NAMALWA (cell line): Measurements from ENCODE around the gene EEF1AKMT1.

Experiments
- DNase-seq: peaks from one replicate; pipeline ENCODE4 v3.0.0-alpha.2; 2015; ENCODE audit warnings: low spot score

EEF1AKMT1 gene, protein sequence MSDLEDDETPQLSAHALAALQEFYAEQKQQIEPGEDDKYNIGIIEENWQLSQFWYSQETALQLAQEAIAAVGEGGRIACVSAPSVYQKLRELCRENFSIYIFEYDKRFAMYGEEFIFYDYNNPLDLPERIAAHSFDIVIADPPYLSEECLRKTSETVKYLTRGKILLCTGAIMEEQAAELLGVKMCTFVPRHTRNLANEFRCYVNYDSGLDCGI

DNA sequence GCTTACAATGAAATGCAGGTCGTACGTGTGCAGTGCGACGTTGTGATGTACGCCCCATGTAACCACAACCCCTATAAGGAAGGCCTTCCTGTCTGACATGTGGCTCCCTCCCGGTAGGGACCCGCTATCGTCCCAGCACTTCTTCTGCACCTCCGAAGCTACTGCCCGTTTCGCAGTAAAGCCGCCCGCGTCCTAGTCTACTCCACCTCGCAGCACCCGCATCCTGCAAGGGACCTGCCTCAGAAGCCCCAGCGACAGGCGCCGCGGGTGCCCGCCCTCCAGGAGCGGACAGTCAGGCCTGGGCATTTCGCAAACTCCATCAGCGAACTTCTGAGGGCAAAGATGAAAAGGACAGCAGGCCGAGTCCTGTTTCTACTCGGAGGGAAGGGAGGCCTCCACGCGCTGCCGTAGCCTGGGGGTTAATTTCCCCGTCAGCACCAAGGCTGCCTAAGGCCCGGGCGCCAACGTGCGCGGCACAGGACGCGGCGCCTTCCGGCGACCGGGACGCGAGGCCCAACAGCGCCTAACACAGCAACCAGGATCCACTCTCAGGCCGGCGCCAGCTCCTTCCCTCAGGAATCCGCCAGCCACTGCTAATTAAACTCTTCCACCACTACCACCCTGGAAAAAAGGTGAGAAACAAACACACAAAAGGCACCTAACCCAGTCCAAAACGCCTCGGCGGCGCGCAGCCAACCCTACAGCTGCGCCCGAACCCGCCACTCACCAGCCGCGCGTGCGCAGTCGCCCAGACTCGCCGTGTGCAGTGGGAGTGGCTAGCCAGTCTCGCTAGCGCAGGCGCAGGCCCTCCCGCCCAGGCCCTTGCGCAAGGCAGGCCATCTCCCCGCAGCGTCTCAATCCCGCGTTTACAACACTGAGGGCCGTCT, at the start of gene EEF1AKMT1:
Gene EEF1AKMT1, minus strand, starts transcription at position 768 of the 887 bp plus-strand sequence. CDS start 16,363 bp downstream, outside the sequence.
- DNase-seq: peak; percentile 95

DNA sequence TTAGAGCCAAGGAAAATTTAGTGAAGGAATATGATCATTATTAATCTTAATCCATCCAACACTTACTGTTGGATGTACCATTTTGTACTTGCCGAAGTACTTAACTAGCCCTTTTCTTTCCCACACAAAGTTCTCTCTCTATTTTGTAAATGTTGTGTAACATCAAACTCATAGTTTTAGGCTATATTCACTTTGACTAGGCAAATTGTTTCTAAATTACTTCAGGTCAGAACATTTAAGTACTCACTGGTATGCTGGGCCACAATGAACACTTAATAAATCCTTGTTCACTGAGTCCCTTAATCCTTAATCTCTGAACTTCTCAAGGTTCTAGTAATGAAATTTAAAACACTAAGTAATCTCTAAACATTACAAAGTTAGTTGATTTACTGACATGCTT, 49.3 kb upstream of the EEF1AKMT1 start:
- DNase-seq: no peak

DNA sequence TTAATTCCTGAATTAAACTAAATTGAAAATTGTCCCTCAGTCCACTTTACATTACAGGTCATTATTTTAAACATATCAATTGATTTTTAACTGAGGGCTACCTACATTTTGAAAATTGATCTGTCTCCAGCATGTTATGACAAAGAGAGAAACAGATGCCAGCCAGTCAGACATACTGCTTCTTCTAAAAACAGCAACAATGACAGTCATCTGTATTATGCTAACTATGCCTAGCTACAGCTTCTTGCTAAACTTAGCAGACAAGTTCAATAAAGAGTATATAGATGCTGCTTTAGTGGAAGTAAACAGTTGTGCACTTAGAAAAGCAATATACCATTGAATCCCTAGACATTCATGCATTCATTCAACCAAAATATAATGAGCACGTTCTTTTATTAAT, 48.6 kb upstream of the EEF1AKMT1 start:
- DNase-seq: no peak

DNA sequence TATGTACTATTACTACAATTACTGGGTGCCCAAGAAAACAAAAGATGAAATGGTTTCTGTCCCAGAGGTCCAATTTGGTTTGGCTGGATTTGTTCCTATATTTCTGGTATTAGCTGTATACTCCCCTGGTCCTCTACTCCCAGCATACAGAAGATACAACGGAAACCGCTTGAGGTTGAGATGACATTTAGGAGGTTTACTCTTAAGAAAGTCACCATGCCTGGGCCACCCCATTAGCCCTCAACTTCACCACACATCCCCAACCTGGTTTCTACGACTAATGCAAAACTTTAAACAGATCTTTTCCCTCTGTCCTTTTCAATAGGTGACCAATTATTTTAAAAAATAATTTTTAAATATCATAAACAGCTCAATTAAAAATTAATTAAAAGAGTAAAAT, 46.0 kb upstream of the EEF1AKMT1 start:
- no peak for DNase-seq

DNA sequence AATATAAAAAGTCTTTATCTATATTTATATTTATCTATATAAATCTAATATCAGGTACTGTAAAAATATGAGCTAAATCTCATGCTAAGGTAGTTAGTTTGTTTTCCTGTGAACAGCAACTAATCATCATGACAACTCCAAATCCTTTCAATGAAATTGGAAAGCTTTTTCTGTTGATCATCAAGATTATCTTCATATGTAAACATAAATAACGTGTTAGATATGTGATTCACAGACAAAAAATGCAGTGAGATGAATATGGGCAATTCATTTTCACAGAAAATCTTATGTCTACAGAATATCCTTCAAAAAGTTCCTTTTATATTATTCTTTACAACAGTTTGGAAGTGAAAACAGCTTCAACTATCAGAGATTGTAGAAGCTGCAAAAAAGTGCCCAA, 41.7 kb upstream of the EEF1AKMT1 start:
- no peak for DNase-seq

DNA sequence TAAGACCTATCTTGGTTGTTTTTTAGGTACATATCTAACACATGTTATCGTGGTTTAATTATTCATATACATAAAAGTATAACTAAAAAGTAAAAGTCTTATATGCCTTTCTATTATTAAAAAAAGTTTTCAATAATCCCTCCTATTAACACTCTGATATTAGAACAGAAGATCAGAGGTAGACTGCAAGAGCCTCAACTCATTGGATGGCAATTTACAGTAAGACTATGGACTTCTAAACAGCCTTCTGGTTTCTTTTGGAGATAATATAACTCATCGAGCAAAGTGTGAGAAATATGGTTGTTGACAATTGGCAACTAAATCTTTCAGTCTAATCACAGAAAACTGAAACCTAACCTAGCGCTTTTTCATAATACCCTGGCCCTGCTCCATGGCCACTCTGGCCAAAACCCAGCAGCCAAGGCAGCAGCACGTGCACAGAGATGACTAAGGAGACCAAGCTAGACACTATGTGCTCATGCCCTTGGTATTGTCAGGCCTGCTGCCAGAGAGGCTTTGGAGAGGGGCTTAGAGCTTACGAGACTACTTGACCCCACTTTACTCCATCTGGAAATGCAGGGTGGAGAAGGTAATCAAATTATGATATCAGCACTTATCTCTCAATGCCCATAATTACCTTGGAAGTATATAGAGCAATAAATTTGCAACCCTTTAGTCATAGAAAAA, 40.6 kb upstream of the EEF1AKMT1 start:
- no peak for DNase-seq

DNA sequence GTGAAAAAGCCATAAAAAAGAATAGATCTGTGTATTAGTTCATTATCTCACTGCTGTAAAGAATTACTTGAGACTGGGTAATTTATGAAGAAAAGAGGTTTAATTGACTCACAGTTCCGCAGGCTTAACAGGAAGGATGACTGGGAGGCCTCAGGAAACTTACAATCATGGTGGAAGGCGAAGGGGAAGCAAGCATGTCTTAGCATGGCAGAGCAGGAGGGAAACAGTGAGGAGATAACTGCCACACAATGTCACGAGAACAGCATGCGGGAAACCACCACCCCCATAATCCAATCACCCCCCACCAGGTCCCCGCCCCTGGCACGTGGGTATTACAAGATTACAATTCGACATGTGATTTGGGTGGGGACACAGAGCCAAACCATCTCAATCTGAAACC, 39.1 kb upstream of the EEF1AKMT1 start:
- no peak for DNase-seq

DNA sequence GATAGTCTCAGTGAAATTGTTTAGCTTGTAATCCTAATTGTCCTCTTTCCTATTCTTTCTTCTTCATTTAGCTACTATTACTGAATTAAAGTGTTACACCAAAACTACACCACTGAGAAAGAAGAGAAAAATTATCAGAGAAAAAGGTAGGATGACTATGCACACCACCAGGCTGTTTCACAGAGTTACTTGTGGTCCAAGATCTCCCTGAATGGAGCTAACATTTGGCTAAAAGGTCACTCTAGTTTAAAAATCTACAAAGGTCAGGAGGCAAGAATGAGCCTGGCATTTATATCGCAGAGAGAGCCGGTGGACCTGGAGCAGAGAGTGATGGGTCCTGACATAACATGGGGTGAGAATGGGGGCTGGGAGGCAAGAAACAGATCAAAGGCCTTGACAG, 37.0 kb upstream of the EEF1AKMT1 start:
- DNase-seq: no peak

DNA sequence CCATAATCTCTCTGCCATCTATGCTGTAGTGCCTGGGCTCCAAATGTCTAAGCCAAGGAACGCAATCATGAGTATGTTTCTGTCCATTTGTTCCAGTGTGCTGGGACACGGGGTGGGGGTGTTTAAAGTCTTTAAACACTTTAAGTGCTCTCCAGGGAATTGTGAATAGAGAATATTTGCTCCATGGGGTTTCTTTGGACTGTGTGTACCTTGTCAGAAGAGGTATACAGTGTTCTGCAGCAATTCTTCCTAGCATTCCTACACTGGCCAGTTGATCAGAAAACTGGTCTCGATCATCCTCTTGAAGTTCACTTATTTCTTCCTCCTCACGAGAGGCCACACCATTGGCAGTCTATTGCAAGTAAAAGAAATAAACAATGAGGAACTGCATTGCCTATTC, 35.1 kb upstream of the EEF1AKMT1 start:
- no peak for DNase-seq

DNA sequence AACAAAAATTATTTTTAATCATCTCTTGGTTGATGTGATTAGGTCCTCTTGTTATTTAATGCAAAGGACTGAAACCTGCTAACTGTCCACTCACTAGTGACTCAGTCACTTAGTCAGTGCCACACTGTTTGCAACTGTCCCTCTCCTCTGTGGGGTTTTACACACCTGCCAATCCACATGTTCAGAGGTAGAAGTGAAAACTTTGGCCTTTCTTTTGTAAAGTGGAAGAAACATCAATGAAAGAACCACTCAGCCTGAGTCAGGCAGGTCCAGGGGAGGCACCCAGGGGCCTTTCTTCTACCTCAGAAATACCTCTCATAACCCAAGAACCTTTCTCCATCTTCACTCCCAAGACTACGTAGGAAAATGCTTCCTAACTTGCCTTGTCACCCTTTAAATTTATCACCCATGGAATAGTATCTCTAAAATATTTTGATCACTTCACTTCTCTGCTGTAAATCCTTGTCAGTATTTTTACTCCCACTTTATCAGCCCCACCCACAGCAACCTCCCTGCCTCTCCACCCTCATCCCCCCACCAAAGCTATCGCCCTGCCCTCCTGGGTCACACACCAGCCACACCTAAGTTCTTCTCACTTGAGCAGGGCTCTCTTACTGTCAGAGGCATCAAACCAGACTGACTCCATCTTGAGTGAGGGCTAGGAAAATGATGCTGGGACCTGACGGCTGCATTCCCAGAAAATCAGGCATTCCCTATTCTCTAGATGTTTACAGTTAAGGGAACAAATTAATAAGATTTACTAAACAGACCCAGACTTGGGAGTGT, 29.6 kb upstream of the EEF1AKMT1 start:
- no peak for DNase-seq

DNA sequence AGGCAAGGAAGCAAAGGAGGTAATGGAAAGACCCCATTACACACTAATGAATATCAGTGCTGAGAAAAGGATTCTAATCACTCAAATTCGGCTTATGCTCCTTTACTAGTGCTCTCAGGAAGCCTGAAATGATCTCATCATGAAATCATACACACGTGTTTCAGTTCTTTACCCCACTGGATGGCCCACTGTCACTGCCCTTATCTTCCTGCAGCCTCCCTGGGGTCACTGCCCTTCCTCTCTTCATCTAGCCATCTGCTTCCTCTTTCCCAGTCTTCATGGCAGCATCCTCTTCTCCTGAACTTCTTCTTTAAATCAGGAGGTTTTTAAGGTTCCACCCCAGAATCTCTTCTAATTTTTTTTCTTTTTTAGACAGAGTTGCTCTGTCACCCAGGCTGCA, 27.9 kb upstream of the EEF1AKMT1 start:
- no peak for DNase-seq

DNA sequence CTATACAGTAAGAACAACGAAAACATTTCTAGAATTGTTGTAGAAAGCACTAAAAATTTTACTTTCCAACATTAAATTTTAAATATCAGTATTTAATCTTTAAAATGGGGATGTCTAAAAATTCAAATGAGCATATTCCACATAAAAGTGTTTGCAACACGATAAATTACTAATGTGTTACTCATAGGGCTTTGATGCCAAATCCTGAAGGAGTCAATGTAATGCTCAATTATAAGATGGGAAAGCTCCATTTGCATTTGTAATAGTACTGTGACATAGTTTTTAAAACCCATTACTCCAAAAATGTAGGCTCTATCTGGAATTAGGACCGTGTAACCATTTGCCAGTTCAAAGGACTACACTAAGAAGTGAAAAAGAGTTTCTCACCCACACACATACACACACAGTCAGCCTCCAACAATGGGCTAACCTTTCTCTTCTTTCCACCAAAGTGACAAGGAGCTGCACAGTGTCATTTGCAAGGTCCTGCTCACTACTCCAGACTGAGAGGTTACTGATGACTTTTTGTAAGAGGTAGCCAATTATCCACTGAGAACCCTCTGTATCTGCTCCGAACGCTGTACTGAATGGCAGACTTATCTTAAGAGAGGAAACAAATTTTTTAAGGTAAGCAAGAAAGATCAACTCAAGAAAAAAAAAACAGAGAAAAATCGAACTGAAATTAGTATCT, 26.1 kb upstream of the EEF1AKMT1 start:
- no peak for DNase-seq

DNA sequence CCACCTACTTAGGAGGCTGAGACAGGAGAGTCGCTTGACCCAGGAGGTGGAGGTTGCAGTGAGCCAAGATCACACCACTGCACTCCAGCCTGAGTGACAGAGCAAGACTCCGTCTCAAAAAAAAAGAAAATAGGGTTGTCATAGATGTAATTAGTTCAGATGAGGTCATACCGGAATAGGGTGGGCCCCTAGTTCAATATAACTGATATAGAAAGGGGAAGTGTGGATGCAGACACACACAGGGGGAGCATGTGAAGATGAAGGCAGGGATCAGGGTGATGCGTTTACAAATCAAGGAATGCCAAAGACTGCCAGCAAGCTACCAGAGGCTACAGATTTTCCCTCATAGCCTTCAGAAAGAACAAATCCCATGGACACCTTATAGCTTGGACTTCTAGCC, 24.3 kb upstream of the EEF1AKMT1 start:
- no peak for DNase-seq

DNA sequence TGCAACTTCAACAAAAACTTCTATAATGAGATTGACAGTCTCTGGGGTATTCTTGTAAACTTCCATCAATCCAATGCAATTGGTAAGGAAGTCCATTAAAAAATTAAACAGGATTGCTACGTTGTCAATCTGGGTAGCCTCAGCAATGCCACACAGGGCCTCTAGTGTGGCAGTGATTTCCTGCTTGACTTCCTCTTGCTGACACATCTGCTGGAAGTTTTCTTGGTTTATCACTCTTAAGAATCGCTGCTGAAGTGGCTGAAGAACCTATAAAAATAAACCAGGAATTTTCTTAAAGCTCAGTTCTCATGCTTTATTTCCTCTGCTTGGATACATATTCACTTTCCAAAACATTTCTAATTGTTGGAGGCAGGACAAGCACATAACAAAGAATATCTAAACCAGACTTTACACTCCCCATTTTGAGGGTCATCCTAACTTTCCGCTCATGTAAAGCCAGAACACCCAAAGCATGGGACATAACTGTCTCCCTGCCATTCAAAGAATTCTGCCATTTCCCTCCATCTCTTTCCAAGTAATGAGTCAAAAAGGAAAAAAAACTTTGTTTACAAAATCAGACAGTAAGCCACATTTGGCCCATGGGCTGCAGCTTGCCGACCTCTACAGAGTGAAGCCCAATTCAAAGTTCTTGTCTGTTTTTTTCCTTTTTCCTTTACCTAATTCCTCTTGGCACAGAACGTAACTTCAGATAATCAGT, 23.2 kb upstream of the EEF1AKMT1 start:
- DNase-seq: no peak

DNA sequence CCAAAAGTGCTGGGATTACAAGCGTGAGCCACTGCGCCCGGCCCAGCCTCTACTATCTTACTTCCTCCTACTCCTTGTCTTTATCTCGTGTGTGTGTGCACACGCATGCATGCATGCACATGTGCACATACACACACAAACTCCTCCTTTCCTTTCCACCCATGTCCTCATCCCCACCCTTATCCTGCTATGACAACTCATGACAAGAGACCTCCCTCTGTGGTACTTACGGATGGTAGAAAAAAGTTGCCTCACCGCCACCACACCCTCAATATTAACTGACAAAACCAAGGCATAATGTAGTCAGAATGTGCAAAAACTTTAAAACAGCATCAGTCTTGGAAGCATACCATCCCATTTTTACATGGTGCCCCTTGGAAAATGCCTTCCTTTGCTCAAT, 15.9 kb upstream of the EEF1AKMT1 start:
- DNase-seq: no peak

DNA sequence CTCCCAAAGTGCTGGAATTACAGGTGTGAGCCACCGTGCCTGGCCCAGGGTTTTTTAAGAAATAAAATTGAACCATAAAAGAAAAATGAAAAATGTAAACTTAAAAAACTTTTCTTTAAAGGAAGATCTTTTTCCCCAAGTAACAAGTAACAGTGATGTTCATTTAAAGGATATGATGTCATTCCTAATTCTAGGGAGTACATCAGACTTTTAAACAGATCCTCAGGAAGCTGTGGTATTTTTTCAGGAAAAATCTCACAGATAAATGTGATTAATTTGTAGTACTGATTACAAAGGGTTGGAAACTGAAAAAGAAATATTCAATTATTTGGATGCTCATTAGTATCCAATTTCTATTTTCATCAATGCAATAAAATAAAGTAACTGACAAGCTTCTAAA, 14.6 kb upstream of the EEF1AKMT1 start:
- DNase-seq: no peak

DNA sequence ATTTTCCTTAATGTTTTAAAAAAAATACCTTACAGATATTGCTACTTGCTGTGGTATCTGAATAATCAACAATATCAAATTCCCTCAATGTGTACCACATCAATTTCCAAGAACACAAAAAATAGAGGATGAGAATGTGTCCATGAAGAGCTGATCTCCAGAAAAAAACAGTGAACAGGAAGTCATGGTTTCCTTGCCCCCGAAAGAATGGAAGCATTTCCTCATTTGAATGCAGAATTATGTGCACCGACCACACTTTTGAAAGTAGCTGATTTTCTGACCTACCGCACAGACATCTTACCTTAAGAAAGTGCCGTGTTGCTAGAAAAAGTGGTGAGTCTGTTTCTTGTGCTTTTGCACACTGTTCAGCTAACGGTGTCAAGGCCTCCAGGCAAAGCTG, 13.4 kb upstream of the EEF1AKMT1 start:
- DNase-seq: no peak

DNA sequence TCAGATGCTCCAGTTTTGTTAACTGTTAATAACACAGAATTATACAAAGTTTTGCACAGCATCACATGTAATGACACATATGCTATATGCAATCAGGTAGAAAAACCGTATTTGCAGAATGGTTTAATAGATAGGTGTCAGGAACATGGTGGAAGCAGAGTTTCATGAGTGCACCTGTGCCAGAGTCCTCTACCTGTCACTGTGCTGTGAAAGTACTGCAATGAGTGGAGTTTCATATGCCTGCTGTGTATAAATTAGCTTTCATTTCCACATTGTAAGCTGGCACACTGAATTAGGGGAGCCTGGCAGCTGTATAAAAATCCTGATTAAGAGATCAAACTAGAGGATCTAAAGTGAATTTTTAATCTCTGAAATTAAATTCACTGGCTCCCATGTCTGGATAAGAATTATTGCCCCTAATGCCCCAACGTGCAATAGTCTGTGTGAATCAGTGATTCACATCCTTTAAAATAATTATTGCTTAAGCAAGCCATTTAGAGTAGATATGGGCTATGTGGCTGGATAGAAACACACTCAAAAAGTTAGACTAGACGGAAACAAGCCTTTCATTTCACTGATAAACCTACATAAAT, 8.5 kb upstream of the EEF1AKMT1 start:
- DNase-seq: no peak

DNA sequence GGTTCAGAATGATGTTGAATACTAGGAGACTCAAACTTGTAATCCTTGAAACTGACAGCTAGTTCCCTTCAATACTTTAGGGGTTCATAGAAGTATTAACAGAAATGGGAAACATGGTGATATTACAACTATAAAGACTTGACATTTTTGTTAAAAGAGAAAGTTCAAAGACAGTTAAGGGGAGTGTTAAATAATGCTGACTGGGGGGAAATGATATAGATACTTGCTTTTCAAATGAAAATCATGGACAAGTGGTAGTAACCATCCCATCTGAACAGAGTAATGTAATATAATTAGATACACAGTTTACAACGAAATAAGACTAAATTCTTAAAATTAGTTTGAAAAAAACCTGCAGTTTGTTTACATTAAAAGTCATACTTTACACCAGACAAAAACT, 6.6 kb upstream of the EEF1AKMT1 start:
- no peak for DNase-seq

DNA sequence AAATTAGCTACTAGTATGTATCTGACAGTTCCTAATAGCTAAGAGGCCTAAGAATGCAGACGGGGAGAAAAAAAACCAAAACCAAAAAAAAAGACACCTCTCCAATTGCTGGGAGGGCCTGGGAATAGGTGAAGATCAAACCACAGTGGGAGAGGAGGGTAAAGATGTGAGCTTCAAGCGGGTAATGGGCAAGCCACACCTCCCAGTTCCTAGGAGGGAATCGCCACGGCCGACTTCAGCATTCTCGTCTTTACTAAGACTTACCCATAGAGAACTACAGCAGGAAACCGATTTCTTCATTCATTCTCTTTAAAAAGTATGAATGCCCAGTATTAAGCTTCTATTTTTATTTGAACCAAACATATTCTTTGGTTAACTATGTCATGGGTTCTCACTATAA, 5.6 kb upstream of the EEF1AKMT1 start:
- no peak for DNase-seq

DNA sequence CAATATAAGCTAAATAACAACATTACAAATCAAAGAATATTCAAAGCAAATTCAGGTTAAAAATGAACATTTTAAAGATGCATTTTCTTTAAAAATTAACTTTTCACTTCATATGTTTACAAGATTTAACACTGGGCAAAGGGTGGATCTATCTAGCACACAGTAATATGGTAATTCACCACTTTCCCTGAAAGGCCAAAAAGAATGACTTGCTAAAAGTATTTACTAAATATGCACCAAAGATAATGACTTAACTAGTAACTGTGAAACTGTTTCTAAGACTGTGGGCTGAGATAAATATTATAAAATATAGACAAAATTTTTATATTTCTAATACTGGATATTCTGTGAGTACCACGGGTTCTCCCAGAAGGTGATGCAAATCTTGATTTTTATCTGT, 4.5 kb upstream of the EEF1AKMT1 start:
- no peak for DNase-seq
